ENCODE measurements around the gene CSDE1.

Gene CSDE1

DNA sequence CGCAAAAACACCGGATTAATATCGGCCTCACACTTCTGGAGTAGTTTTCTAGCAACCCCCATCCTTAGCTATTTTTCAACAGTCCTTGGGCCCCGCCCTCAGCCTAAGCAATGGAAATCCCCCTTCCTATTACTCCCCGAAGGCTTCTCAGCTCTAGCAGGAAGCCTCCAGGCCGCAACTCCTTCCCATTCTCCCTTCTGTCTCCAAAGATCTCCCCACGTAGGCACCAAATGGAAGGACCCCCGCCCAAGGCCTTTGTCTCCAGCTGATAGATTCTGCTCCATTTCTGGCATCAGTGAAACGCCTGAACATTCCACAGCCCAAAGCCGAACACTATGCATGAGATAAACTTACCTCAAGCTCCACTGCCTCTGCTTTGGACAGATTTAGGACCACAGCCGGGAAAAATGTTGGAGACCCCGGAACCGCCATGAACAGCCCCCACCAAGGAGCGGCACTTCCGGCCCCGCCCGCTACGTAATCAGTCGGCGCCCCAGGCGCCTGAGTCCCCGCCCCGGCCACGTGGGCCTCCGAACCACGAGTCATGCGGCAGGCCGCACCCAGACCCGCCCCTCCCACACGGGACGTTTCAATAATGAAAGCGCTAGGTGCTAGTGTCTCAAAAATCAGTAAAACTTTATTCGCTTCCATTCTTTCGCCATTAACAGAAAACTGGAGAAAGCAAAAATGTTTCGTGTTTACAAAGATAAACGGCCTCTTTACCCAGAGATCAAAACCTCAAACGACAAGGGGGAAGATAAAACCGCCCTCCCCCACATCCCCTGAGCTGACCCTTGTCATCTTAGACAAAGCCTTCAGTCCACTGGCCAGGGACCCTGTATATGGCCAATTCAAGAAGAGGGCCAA, 41.2 kb downstream of the CSDE1 start, which contains the start of gene NRAS:
NRAS (minus strand) TSS at position 468 of the 867 bp plus-strand sequence. CDS start 611 bp downstream, outside the sequence.
- peak; percentile 89 to 98 (median 95) for DNase-seq
- intact Hi-C loops (cut with DNase I): loop anchor here (10.0 kb wide), 1 partner anchor 68 kb away; the partner anchor contains the start of gene SIKE1

DNA sequence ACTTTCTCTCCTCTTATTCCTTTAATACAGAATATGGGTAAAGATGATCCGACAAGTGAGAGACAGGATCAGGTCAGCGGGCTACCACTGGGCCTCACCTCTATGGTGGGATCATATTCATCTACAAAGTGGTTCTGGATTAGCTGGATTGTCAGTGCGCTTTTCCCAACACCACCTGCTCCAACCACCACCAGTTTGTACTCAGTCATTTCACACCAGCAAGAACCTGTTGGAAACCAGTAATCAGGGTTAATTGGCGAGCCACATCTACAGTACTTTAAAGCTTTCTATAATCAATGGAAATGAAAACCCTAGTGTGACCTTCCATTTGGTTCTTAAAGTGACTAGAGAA, 41.9 kb downstream of the CSDE1 start:
- no peak for DNase-seq
- intact Hi-C loops (cut with DNase I): loop anchor here (10.0 kb wide), 1 partner anchor 69 kb away; the partner anchor contains the start of gene SIKE1

DNA sequence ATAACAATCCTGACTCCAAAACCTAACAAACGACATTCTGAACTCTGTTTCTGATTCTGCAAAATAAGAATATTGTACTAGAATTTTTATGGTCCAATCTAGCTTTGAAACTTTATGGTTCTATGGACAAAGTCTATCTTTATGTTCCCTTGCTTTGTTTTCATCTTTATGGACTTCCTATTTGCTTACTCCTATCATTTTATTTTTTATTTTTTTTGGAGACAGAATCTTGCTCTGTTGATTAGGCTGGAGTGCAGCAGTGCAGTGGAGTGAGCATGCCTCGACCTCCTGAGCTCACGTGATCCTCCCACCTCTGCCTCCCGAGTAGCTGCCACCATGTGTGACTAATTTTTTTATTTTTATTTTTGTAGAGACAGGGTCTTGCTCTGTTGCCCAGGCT, 44.8 kb downstream of the CSDE1 start:
- intact Hi-C loops (cut with DNase I): loop anchor here (10.0 kb wide), 1 partner anchor 72 kb away; the partner anchor contains the start of gene SIKE1

GRCh38 chr1:114710360-114710759, 47.4 kb downstream of the CSDE1 start:
- intact Hi-C loops (cut with DNase I): loop anchor here (10.0 kb wide), 1 partner anchor 74 kb away; the partner anchor contains the start of gene SIKE1
- DNase-seq: no peak

More for the DNA sequence above, 44.8 kb downstream of the CSDE1 start:
- no peak for DNase-seq

DNA sequence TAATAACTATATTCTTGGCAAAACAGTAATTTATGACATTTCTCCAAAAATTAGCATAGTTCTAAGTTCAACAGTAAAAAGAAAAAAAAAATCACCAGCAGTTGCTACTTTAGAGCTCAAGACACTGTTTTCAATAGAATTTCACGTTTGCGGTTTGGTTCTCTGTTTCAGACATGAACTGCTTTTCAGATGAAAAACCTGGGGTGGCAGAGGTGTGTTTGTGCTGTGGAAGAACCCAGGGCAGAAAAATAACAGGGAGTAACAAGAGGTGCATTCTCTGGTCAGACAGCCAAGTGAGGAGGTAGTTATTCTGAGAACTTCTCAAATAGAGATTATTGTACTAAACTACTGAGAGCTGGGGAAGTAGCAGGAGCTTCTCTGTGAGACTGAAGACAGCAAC, 50.2 kb downstream of the CSDE1 start:
- intact Hi-C loops (cut with DNase I): no loop called here

DNA sequence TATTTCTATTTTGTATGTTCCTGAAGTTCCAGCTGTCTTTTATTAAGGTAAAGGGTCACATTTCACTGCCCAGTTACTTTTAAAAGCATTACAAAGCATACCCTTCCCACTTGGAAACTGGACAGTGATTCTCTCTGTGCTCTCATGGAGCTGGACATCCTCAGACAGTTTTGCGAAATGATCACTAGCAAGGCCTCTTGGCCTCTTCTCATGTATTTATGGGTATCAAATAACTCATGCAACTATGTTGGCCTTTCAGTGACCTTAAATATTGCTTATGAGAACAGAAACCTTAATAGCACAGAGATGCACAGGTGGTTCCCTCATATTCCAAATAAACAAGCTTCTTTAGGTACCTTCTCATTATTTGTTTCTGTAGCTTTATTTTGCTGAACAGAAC, 54.5 kb downstream of the CSDE1 start:
- DNase-seq: no peak
- intact Hi-C loops (cut with DNase I): no loop called here

More for the DNA sequence above, 50.2 kb downstream of the CSDE1 start:
- DNase-seq: no peak

DNA sequence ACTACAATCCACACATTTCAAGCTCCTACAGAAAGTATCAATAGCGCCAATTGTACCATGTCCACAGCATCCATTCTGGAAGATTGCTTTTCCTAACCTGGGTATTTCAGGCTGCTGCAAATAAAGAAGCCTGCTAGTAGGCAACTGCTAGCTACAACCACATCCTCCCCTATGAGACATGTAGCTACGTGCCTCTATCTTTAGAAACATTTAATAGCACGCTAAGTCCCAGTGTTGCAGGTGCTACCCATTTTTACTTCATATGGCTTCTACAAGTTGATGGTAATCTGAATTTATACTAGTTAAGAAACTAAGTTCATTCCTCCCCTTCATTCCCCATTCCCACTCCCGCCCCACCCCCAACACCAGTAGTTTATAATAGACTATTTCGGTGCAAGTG, 55.0 kb downstream of the CSDE1 start:
- DNase-seq: peak in 1 of 42 donors; percentile 31
- intact Hi-C loops (cut with DNase I): no loop called here

- intact Hi-C loops (cut with DNase I): no loop called here
- DNase-seq: no peak
Observed at GRCh38 chr1:114701931-114702330, 55.9 kb downstream of the CSDE1 start.

DNA sequence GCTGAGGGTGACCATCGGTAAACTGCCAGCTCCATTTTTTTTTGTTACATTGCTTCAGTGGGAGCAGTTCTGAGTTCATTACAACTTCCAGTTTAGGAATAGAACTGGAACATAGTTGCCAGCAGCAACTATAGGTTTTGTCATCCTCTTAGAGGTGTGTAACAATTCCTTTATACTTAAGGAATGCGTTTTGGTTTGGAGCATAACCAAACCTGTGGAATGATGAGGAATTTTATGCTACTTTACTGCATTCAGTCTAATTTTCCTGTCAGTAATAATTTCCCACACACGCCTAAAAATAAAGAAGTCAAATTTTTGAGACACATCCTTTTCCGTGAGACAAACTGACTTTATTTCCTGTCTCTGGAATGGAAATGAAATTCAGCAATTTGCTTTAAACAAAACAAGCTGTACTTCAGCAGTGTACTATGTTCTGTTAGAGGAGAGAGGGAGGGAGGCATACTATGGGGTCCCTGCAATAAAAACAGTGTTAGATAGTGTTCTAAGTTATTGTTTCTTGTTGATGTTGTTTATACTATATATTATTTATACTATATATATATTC, 57.7 kb downstream of the CSDE1 start:
- intact Hi-C loops (cut with DNase I): no loop called here
- no peak for DNase-seq

GRCh38 chr1:114696810-114697209, 61.0 kb downstream of the CSDE1 start:
- intact Hi-C loops (cut with DNase I): no loop called here
- DNase-seq: no peak

DNA sequence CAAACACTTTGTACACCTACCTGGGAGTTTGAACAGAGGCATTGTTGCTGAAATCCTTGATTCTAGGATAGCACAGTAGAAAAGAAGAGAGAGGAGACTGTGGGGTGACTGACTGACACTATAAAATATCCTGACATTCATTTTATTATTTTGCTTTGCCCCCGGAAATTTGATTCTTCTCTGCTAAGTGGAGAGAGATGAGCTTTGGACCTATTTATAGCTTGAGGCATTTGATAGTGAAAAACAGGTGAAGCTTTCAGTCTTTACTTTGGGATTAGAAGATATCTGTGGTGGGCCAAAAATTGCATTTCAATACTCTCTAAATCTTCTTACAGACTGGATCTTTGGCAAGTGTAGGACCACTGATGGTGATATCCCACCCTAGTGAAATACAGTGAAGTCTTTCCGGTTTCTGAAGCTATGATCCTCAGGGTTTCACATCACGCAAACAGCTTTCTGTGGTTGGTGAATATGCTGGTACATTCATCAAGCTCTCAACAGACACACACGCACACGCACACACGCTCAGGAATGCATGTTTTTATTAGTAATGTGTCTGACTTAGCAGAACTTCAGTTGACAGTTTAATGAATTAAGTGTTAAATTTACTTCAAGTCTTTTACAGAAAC, 62.2 kb downstream of the CSDE1 start, which contains the start of gene AMPD1:
AMPD1 (minus strand) TSS at position 117 of the 629 bp plus-strand sequence; CDS start at position 42, 75 bp downstream.
- intact Hi-C loops (cut with DNase I): no loop called here
- DNase-seq: no peak

GRCh38 chr1:114694540-114695310, 63.1 kb downstream of the CSDE1 start:
- intact Hi-C loops (cut with DNase I): no loop called here

DNA sequence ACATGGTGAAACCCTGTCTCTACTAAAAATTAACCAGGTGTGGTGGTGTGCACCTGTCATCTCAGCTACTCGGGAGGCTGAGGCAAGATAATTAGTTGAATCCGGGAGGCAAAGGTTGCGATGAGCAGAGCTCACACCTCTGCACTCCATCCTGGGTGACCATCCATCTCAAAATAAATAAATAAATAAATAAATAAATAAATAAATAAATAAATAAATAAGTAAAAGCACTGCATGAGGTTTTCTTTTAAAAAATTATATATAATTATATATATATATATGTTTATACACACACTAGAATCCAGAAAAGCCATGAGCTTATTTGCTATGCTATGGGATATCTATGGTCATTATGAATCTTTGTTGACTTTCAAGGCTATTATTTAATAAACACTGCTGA, 64.8 kb downstream of the CSDE1 start:
- intact Hi-C loops (cut with DNase I): no loop called here
- DNase-seq: no peak

More at GRCh38 chr1:114694540-114695310, 63.1 kb downstream of the CSDE1 start:
- no peak for DNase-seq

- DNase-seq: no peak
- intact Hi-C loops (cut with DNase I): no loop called here
Observed at GRCh38 chr1:114691061-114691460, 66.7 kb downstream of the CSDE1 start.

DNA sequence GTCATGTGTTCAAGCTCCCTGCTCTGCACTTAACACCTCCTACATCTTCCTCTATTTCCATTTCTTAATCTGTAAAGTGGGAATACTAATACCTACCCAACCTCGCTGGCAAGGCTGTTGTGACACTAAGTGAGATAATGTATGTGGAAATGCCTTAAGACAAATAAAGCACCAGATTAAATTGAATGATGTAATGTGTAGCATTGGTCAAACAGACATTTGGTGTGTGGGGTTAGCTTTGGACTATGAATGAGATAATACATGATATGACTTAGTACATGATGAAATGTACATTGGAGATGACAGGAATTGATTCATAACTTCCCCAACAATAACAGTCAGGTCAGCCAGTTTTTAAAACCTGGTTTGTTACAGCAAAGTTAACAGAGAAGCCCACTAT, 67.6 kb downstream of the CSDE1 start:
- intact Hi-C loops (cut with DNase I): no loop called here
- DNase-seq: no peak

DNA sequence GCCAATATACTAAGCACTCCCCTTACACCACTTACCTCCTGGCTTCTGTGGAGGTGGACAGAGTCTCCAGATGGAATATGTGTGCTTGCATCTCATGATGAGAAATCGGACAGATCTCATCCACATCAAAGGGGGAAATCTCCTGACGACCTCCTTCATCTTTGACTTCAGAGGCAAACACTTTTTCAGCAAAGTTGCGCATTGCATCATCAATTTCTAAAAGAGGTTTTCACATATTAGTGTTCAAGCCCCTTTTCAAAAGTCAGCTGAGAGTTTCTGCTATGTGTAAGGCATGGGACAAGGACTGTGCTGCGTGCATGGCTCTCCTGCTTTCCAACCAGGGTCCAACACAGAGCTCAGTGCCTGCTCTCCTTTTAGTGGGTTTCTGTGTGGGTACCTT, 69.3 kb downstream of the CSDE1 start:
- no peak for DNase-seq

DNA sequence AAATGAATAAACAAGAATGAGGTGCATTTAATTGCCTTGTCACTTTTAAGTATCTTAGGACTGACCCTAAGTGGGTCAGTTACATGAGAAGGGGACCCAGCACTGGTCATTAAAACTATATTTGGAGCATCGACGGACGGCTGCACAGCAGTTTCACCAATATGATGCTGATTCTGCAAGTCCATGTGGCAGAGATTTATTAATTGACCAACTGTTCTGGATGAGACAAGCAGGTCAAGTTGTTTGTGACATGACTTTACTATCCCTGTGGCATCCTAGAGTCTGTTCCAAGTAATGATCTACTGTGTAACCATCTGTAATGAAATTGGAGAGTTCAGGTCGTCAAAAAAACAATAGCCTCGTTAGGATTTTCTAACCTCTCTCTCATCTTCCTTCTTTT, 71.9 kb downstream of the CSDE1 start:
- intact Hi-C loops (cut with DNase I): no loop called here
- DNase-seq: no peak

More for the DNA sequence above, 69.3 kb downstream of the CSDE1 start:
- intact Hi-C loops (cut with DNase I): no loop called here

- intact Hi-C loops (cut with DNase I): no loop called here
- DNase-seq: no peak
Observed at GRCh38 chr1:114677691-114678090, 80.1 kb downstream of the CSDE1 start.

- DNase-seq: no peak
- intact Hi-C loops (cut with DNase I): no loop called here
Observed at GRCh38 chr1:114676115-114676514, 81.7 kb downstream of the CSDE1 start.
